Measurements from ENCODE around the gene HOXA5. TPM values are rescaled to one million over a fixed set of nuclear protein-coding genes. Genes with fewer than 3 reads are reported as not detected.
A peak's percentile ranks its signal among the peaks of the same experiment; 100 is the strongest.

Gene HOXA5
- total RNA-seq, 1 donor from 2014 or later: 22.0 TPM

DNA sequence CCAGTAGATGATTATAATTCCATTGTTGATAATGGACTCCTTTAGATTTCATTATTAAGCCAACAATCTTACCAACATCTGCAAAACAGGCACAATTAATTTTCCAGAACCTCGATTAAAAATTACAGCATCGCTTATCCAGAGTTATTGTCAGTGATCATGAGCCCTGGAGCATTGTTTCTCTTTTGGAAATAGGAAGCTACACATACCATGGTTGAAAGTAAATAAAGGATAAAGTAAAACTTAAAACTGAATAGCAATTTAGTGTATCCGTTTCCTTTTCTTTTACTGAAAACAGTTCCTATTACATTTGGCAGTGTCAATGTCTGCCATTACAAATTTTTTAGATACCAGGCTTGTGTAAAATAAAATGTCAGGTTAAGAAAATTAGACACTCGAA lies 31.1 kb downstream of the HOXA5 start:
- Histone ChIP-seq H3K9me3 (no peaks in the 10 kb centered on the region), H3K36me3 (no peaks in the 10 kb centered on the region), H3K27me3 (no peaks in the 10 kb centered on the region), H3K4me1 (peaks cover 8 to 17% of the 10 kb centered on the region in 2 donors), H3K27ac (peak overlapping the region; percentile 89 to 97), H3K4me3 (peak overlapping the region; percentile 63 to 81)
- TF ChIP-seq, protein P1, sequence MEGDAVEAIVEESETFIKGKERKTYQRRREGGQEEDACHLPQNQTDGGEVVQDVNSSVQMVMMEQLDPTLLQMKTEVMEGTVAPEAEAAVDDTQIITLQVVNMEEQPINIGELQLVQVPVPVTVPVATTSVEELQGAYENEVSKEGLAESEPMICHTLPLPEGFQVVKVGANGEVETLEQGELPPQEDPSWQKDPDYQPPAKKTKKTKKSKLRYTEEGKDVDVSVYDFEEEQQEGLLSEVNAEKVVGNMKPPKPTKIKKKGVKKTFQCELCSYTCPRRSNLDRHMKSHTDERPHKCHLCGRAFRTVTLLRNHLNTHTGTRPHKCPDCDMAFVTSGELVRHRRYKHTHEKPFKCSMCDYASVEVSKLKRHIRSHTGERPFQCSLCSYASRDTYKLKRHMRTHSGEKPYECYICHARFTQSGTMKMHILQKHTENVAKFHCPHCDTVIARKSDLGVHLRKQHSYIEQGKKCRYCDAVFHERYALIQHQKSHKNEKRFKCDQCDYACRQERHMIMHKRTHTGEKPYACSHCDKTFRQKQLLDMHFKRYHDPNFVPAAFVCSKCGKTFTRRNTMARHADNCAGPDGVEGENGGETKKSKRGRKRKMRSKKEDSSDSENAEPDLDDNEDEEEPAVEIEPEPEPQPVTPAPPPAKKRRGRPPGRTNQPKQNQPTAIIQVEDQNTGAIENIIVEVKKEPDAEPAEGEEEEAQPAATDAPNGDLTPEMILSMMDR (IDR thresholded peaks at IDR 0.05): no peak
- DNase-seq (ENCODE audit: low spot score in 2 of 2): no peak
- intact Hi-C loops (cut with DNase I): loop anchor here (2.0 to 10.0 kb wide), 3 partner anchors 550 to 1302 kb away; partner anchors contain the start of genes CBX3, CREB5, HIBADH and HNRNPA2B1

GRCh38 chr7:27111751-27112277 lies 31.7 kb downstream of the HOXA5 start:
- Histone ChIP-seq H3K36me3 (no peaks in the 10 kb centered on the region), H3K27ac (peak overlapping the region; percentile 89 to 97), H3K4me3 (peak overlapping the region; percentile 1 to 63), H3K4me1 (peaks cover 8 to 20% of the 10 kb centered on the region in 2 donors), H3K9me3 (no peaks in the 10 kb centered on the region), H3K27me3 (no peaks in the 10 kb centered on the region)
- intact Hi-C loops (cut with DNase I): loop anchor here (2.0 to 10.0 kb wide), 4 partner anchors 550 to 1303 kb away; partner anchors contain the start of genes CBX3, CREB5, HIBADH and HNRNPA2B1
- TF ChIP-seq, protein P1 (IDR thresholded peaks at IDR 0.05): no peak
- DNase-seq (ENCODE audit: low spot score in 2 of 2): no peak

GRCh38 chr7:27111042-27111750 lies 32.3 kb downstream of the HOXA5 start:
- Histone ChIP-seq H3K36me3 (no peaks in the 10 kb centered on the region), H3K9me3 (no peaks in the 10 kb centered on the region), H3K27me3 (no peaks in the 10 kb centered on the region), H3K27ac (peak overlapping the region; percentile 89 to 97), H3K4me3 (peak overlapping the region; percentile 40 to 63), H3K4me1 (peaks cover 8 to 21% of the 10 kb centered on the region in 2 donors)
- intact Hi-C loops (cut with DNase I): loop anchor here (2.0 to 10.0 kb wide), 3 partner anchors 551 to 1304 kb away; partner anchors contain the start of genes CREB5 and HIBADH
- DNase-seq (ENCODE audit: low spot score in 2 of 2): peak in 1 of 2 donors; percentile 90
- TF ChIP-seq, protein P1 (IDR thresholded peaks at IDR 0.05): no peak

DNA sequence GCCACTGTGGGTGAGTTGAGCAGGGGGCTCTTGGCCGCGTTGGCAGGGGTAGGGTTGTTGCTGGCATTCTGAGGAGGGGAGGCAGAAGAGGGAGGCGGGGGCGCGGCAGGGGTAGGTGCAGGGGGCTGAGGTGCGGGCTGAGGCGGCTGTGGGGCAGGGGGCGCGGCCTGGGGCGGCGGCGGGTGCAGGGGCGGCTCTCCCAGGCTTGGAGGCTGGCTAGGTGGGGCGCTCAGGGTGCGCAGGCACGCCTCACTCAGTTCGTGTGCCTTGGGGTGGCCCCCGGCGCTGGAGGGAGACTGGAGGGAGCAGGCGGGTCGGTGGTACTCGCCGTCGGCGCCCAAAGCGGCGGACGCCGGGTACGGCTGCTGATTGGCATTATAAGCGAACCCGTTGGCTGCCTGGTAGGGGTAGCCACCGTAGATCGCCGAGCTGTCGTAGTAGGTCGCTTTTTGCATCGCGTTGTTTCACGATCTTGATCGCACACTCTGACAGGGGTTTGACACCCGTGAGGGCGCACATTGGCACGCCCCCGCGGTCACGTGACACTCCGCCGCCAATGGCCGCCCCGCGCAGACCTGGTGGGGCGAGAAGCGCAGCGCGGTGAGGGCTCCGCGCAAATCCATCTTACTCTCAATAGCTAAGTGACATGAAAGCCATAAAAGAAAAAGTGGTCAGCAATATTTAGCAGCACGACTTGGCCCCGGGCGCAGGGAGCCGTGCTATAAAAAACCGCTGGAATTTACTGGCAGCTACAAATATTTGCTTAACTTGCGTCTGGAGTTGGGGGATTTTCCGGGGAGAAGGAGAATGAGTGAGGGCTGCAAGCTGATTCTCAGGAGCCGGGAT lies 33.1 kb downstream of the HOXA5 start:
- Histone ChIP-seq H3K27ac (peak overlapping the region; percentile 89 to 97), H3K27me3 (no peaks in the 10 kb centered on the region), H3K4me3 (peak overlapping the region; percentile 40 to 63), H3K36me3 (no peaks in the 10 kb centered on the region), H3K4me1 (peaks cover 12 to 25% of the 10 kb centered on the region in 2 donors), H3K9me3 (no peaks in the 10 kb centered on the region)
- TF ChIP-seq, protein P1 (IDR thresholded peaks at IDR 0.05): no peak
- DNase-seq (ENCODE audit: low spot score in 2 of 2): peak in 1 of 2 donors; percentile 91
- intact Hi-C loops (cut with DNase I): loop anchor here (2.0 to 10.0 kb wide), 3 partner anchors 552 to 1304 kb away; partner anchors contain the start of genes CREB5 and HIBADH

DNA sequence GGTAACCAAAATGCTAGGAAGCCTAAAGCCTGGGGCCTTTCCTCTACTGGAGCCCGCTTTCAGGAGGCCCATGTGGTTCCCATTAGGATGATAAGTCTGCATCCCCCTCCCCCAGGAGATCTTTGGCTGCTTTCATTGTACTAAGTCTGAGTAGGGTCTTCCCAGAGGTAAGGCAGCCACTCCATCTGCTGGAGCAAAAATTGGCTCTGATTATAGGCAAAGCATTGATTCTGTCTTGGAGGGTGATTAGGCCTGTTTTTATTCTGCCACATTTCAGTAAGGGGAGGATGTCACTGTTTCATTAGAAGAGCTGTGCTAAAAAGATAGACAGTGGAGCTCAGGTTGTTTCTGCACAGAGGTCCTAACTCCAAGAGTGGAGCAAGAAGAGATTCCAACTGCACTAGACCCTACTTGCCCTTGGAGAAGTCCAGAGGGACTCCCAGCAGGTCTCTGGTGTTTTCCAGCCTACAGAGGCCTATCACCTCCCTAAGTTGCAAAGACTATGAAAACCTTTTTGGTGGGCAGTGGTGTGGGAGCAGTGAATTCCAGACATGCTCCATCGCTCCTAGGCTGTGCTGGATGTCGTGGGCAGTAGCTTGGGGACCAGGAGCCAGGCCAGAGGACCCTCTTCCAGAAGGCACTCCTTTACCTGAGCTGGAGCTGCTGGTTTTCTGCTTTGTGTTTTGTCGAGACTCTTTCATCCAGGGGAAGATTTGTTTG lies 33.9 kb downstream of the HOXA5 start:
- intact Hi-C loops (cut with DNase I): loop anchor here (2.0 to 10.0 kb wide), 3 partner anchors 553 to 1305 kb away; partner anchors contain the start of genes CREB5 and HIBADH
- H3K9me3 ChIP-seq: no peaks in the 10 kb centered on the region
- H3K27me3 ChIP-seq: no peaks in the 10 kb centered on the region
- peak overlapping the region; percentile 40 to 79 for H3K4me3 ChIP-seq
- peaks cover 12 to 30% of the 10 kb centered on the region in 2 donors for H3K4me1 ChIP-seq
- no peak for DNase-seq (ENCODE audit: low spot score in 2 of 2)
- H3K27ac ChIP-seq: peak overlapping the region; percentile 89 to 97
- H3K36me3 ChIP-seq: no peaks in the 10 kb centered on the region
- TF ChIP-seq, protein P1 (IDR thresholded peaks at IDR 0.05): no peak

All from ascending aorta (tissue), 2 donors.